ENCODE measurements around the gene CFB. TPM values are rescaled to one million over a fixed set of nuclear protein-coding genes. Genes with fewer than 3 reads are reported as not detected.
"Not testable (repeated sequence)": the region's sequence is repeated elsewhere in the genome, so short reads cannot be mapped to it uniquely, and the experiment has no call there.

The CFB gene
- total RNA-seq, 6 experiments from 2014 or later: 0.33 to 1.3 (median 0.81) TPM; not detected in 1

- H3K27me3 Mint-ChIP-seq (ENCODE audit: insufficient read depth): peaks cover 8% of the 10 kb centered on the region
- TF ChIP-seq CTCF (IDR thresholded peaks at IDR 0.05): no peak
Observed at GRCh38 chr6:31908791-31909190, 37.1 kb upstream of the CFB start.

GRCh38 chr6:31909298-31909697, 36.6 kb upstream of the CFB start:
- not testable (repeated sequence) for H3K27me3 Mint-ChIP-seq (ENCODE audit: insufficient read depth); H3K9me3 Mint-ChIP-seq; DNase-seq; H3K36me3 Mint-ChIP-seq (ENCODE audit: low read depth); H3K4me3 Mint-ChIP-seq
- Mint-ChIP-seq H3K4me1 (ENCODE audit: low read depth) (peaks cover 44% of the 10 kb centered on the region), H3K27ac (peak overlapping the region; percentile 89)

More at GRCh38 chr6:31908791-31909190, 37.1 kb upstream of the CFB start:
- peak overlapping the region; percentile 26; the same call in 1 of the 2 replicates for H3K4me3 Mint-ChIP-seq
- H3K27ac Mint-ChIP-seq: peak overlapping the region; percentile 61
- H3K4me1 Mint-ChIP-seq (ENCODE audit: low read depth): peaks cover 44% of the 10 kb centered on the region
- peak; percentile 32 for DNase-seq
- H3K36me3 Mint-ChIP-seq (ENCODE audit: low read depth): no peaks in the 10 kb centered on the region
- H3K9me3 Mint-ChIP-seq: no peaks in the 10 kb centered on the region

GRCh38 chr6:31911826-31912585, 33.9 kb upstream of the CFB start:
- Mint-ChIP-seq H3K36me3 (ENCODE audit: low read depth) (no peaks in the 10 kb centered on the region), H3K9me3 (no peaks in the 10 kb centered on the region), H3K27me3 (ENCODE audit: insufficient read depth) (peaks cover 4% of the 10 kb centered on the region; the same call in 1 of the 2 replicates), H3K27ac (peak overlapping the region; percentile 59), H3K4me1 (ENCODE audit: low read depth) (peaks cover 36% of the 10 kb centered on the region), H3K4me3 (no peak overlapping the region)
- no peak for DNase-seq
- no peak for TF ChIP-seq CTCF (IDR thresholded peaks at IDR 0.05)

GRCh38 chr6:31915351-31915750, 30.5 kb upstream of the CFB start:
- Mint-ChIP-seq H3K4me1 (ENCODE audit: low read depth) (peaks cover 15% of the 10 kb centered on the region), H3K27ac (no peak overlapping the region), H3K4me3 (no peak overlapping the region), H3K27me3 (ENCODE audit: insufficient read depth) (peaks cover 6% of the 10 kb centered on the region), H3K36me3 (ENCODE audit: low read depth) (no peaks in the 10 kb centered on the region), H3K9me3 (no peaks in the 10 kb centered on the region)
- TF ChIP-seq CTCF (IDR thresholded peaks at IDR 0.05): no peak
- no peak for DNase-seq

GRCh38 chr6:31915756-31916155, 30.1 kb upstream of the CFB start:
- Mint-ChIP-seq H3K27ac (no peak overlapping the region), H3K4me3 (no peak overlapping the region), H3K9me3 (no peaks in the 10 kb centered on the region), H3K4me1 (ENCODE audit: low read depth) (peaks cover 11% of the 10 kb centered on the region), H3K36me3 (ENCODE audit: low read depth) (no peaks in the 10 kb centered on the region), H3K27me3 (ENCODE audit: insufficient read depth) (peaks cover 6% of the 10 kb centered on the region)
- no peak for DNase-seq
- TF ChIP-seq CTCF (IDR thresholded peaks at IDR 0.05): no peak

GRCh38 chr6:31918069-31918720, 27.7 kb upstream of the CFB start:
- DNase-seq: no peak
- H3K4me1 Mint-ChIP-seq (ENCODE audit: low read depth): no peaks in the 10 kb centered on the region
- no peak overlapping the region for H3K27ac Mint-ChIP-seq
- peaks cover 2% of the 10 kb centered on the region; the same call in 1 of the 2 replicates for H3K27me3 Mint-ChIP-seq (ENCODE audit: insufficient read depth)
- no peaks in the 10 kb centered on the region for H3K36me3 Mint-ChIP-seq (ENCODE audit: low read depth)
- no peaks in the 10 kb centered on the region for H3K9me3 Mint-ChIP-seq
- no peak for TF ChIP-seq CTCF (IDR thresholded peaks at IDR 0.05)
- no peak overlapping the region for H3K4me3 Mint-ChIP-seq

All from HFFc6 (cell line).